Mammary epithelial cell (primary cell): ENCODE measurements around the gene PRKCA.
"Not testable (repeated sequence)": the region's sequence is repeated elsewhere in the genome, so short reads cannot be mapped to it uniquely, and the experiment has no call there.

Experiments used
- CTCF ChIP-seq, 2 donors: IDR thresholded peaks in 1 of 2; conservative IDR thresholded peaks in 1 of 2; 2 replicates each; pipeline ENCODE4 v1.5.1; 2011 to 2012; ENCODE audit warnings: inconsistent platforms in 2 of 2, low read length in 2 of 2, mild to moderate bottlenecking in 2 of 2, control low read depth in 1 of 2, low read depth in 1 of 2; ENCODE audit not compliant: insufficient read depth in 1 of 2; ENCODE audit errors: extremely low read depth in 1 of 2
- EZH2 ChIP-seq: IDR thresholded peaks from 2 replicates; pipeline ENCODE4 v1.6.1; 2012; ENCODE audit warnings: low read length, inconsistent platforms, borderline replicate concordance

- TF ChIP-seq CTCF (conservative IDR thresholded peaks at IDR 0.05 in 1 of 2, IDR thresholded peaks at IDR 0.05 in 1 of 2; ENCODE audit: extremely low read depth in 1 of 2, insufficient read depth in 1 of 2, low read depth in 1 of 2, low read length in 2 of 2); EZH2: not testable (repeated sequence)
Measured at GRCh38 chr17:66400041-66400688, 97.8 kb downstream of the PRKCA start.
